GM12864 (cell line): Measurements from ENCODE around the gene KLHL8.

Experiments
- DNase-seq: peaks from one replicate; pipeline ENCODE4 v3.0.0-alpha.2; 2011; ENCODE audit warnings: low read depth
- H3K4me3 ChIP-seq: 2 replicates; pipeline ENCODE4 v1.5.1; 2011; ENCODE audit warnings: mild to moderate bottlenecking, low read depth, low read length, control low read depth
- TF ChIP-seq, protein P1 (sequence below): IDR thresholded peaks from 2 replicates; pipeline ENCODE4 v1.5.1; 2011; ENCODE audit warnings: low read depth, mild to moderate bottlenecking, moderate library complexity, low read length, control low read depth, inconsistent platforms; ENCODE audit errors: missing control alignments

The KLHL8 gene

GRCh38 chr4:87240341-87240740, 19.9 kb upstream of the KLHL8 start:
- DNase-seq, result no peak
- TF ChIP-seq, protein P1, sequence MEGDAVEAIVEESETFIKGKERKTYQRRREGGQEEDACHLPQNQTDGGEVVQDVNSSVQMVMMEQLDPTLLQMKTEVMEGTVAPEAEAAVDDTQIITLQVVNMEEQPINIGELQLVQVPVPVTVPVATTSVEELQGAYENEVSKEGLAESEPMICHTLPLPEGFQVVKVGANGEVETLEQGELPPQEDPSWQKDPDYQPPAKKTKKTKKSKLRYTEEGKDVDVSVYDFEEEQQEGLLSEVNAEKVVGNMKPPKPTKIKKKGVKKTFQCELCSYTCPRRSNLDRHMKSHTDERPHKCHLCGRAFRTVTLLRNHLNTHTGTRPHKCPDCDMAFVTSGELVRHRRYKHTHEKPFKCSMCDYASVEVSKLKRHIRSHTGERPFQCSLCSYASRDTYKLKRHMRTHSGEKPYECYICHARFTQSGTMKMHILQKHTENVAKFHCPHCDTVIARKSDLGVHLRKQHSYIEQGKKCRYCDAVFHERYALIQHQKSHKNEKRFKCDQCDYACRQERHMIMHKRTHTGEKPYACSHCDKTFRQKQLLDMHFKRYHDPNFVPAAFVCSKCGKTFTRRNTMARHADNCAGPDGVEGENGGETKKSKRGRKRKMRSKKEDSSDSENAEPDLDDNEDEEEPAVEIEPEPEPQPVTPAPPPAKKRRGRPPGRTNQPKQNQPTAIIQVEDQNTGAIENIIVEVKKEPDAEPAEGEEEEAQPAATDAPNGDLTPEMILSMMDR, result no peak
- H3K4me3 ChIP-seq, result no peak overlapping the region

- no peak for DNase-seq
- TF ChIP-seq, protein P1, result no peak
- H3K4me3 ChIP-seq, result no peak overlapping the region
These were observed 19.4 kb upstream of the KLHL8 start for GRCh38 chr4:87239821-87240220.

GRCh38 chr4:87239194-87239593, 18.8 kb upstream of the KLHL8 start:
- no peak overlapping the region for H3K4me3 ChIP-seq
- DNase-seq, result no peak
- TF ChIP-seq, protein P1, result no peak

- TF ChIP-seq, protein P1, result no peak
- no peak overlapping the region for H3K4me3 ChIP-seq
- DNase-seq, result no peak
These were observed 16.4 kb upstream of the KLHL8 start for GRCh38 chr4:87236861-87237260.

DNA sequence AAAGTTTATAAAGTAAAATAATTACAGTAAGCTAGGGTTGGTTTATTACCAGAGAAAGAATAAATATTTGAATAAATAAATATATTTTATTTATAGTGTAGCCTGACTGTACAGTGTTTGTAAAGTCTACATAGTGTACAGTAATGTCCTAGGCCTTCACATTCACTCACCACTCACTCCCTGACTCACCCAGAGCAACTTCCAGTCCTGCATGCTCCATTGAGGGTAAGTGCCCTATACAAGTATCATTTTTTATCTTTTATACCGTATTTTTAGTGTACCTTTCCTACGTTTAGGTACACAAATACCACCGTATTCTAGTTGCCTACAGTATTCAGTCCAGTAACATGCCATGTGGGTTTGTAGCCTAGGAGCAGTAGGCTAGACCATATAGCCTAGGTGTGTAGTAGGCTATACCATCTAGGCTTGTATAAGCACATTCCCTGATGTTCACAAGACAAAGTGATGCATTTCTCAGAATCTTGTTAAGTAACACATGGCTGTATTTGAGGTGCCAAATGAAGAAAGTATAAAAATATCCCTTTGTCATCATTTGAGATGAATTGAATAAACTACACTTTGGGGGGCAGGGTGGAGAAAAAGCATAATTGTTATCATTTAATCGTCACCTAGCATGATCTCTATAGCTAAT, 14.7 kb upstream of the KLHL8 start:
- H3K4me3 ChIP-seq, result peak overlapping the region; percentile 49; the same call in 1 of the 2 replicates
- TF ChIP-seq, protein P1, result no peak
- DNase-seq, result no peak

DNA sequence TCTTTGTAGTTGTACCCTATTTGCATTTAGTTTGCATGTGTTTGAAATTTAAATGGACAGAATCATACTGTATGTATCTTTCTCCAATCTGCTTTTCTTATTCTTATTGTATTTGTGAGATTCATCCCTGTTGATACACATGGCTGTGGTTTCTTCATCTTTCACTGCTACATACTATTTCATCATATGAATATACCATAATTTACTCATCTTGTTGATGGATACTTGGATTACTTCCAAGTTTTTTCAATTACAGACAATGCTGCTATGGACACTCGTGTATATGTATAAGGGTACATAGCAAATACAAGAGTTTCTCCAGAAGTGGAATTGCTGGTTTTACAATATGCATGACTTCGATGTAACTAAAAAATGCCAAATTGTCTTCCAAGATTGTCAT, 11.8 kb upstream of the KLHL8 start:
- no peak overlapping the region for H3K4me3 ChIP-seq
- TF ChIP-seq, protein P1, result no peak
- DNase-seq, result no peak

- DNase-seq, result no peak
- TF ChIP-seq, protein P1, result no peak
- no peak overlapping the region for H3K4me3 ChIP-seq
These were observed 10.4 kb upstream of the KLHL8 start for GRCh38 chr4:87230806-87231205.
